Measurements from ENCODE around the gene KCNK7.
"Not testable (repeated sequence)": the region's sequence is repeated elsewhere in the genome, so short reads cannot be mapped to it uniquely, and the experiment has no call there.

The KCNK7 gene

DNA sequence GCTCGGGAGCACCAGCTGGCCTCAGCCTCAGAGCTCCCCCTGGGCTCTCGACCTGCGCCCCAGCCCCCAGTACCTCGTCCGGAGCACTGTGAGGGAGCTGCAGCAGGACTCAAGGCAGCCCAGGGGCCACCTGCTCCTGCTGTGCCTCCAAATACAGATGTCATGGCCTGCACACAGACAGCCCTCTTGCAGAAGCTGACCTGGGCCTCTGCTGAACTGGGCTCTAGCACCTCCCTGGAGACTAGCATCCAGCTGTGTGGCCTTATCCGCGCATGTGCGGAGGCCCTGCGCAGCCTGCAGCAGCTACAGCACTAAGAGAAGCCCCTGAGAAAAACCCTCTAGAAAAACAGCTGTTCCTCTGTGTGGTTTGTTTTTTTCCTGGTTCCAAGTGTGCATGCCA, 24.2 kb downstream of the KCNK7 start:
- FAIRE-seq: no peak

DNA sequence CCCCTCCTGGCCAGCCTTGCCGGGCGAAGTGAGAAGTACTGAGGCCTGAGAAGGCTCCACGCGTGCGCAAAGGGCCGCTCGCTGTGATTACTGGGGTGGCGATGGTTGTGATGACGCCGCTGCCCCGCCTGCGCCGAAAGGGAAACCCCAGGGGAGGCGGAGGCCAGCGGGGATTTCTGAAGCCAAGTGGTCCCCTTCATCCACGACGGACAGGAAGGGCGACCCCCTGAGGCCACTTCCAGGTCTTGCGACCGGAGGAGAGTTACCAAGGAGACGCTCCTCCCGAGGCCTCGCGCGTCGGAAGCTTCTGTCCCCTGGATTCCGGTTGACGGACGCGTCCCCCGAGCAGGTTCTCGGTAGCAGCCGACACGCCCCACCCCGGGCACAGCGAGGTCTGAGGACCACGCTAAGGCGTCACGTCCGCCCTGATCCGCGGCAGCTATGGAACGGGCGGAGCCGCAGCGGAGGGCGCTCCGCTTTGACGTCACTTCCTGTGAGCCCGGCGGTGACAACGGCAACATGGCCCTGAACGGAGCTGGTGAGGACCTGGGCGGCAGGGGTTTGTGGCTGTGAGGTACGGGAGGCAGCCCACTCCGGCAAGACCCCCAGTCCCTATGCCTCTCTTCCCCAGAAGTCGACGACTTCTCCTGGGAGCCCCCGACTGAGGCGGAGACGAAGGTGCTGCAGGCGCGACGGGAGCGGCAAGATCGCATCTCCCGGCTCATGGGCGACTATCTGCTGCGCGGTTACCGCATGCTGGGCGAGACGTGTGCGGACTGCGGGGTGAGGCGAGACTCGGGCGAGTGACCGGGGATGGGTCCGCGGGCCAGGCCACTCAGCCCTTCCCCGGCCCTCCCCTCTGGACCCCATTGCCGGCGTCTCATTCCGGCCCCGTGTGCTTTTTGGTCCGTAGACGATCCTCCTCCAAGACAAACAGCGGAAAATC, 25.4 kb downstream of the KCNK7 start, which contains the start of gene ZNRD2:
ZNRD2 (plus strand) TSS at position 505 of the 946 bp plus-strand sequence; CDS start at position 520, 15 bp downstream.
- FAIRE-seq: peak; percentile 67

DNA sequence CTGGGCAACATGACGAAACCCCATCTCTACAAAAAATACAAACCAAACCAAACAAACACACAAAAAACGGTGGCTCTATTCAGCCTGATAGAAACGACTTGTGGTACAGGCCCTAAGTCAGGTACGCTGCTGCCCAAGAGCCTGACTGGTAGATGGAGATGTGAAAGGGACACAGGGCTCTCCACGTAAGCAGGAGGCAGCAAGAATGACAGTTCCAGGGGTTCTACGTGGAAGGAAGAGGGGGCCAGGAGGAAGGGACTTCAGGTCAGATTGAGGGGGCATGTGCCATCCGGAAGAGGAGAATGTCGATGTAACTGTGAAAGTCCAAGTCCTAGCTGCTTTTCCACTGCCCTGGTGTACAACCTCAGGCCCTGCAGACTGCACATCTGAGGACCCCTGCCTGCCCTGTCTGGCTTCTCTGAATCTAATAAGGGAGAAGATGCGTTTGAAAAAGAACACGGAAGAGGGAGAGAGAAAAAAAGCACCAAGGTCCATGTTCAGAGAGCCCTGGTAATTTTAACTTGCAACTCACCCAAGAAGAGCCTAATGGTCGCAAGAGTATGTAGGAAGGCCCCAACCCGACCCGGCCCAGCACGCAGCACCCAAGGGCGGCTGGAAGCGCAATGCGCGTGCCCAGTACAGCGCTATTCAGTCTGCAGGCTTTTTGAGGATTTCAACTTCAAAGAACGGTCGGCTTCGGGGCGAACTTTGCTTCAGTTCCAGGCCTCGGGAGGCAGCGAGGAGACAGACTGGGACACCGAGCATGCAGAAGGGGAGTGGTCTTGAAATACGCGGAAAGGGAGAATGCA, 26.2 kb downstream of the KCNK7 start:
- no peak for FAIRE-seq

DNA sequence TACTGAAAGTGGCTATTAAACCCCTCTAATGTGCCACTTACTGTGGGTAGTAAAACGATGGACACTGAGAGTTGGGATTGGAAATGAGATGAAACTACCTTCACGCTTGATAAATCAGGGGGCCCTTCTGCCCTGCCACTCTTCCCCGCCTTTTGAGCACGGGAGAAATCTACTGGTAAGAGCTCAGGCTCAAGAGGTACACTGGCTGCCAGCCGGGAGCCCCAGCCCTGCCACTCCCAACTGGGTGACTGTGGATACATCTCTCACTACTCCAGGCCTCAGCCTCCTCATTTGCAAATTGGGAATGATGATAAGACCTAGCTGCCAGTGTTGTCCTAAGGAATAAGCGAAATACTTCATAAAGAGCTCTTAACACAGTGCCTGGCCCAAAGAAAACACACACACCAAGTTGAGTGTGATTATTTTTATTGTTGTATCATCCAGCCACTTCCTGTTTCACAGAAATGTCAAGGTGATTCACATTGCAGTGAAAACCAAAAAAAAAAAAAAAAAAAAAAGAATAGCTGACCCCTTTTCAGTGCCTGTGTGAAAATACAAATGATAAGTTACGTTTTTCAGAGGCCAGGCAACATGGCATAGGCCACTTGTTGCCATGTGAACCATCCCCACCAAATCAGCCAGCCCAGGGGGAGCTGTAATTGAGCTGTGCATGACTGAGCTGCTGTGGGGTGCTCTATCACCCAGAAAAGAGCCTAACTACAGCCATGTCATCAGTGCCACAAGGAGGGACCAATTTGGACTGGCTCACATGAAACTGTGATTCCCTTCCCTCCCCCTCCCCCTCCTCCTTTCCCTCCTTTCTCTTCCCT, 29.8 kb downstream of the KCNK7 start:
- no peak for FAIRE-seq

DNA sequence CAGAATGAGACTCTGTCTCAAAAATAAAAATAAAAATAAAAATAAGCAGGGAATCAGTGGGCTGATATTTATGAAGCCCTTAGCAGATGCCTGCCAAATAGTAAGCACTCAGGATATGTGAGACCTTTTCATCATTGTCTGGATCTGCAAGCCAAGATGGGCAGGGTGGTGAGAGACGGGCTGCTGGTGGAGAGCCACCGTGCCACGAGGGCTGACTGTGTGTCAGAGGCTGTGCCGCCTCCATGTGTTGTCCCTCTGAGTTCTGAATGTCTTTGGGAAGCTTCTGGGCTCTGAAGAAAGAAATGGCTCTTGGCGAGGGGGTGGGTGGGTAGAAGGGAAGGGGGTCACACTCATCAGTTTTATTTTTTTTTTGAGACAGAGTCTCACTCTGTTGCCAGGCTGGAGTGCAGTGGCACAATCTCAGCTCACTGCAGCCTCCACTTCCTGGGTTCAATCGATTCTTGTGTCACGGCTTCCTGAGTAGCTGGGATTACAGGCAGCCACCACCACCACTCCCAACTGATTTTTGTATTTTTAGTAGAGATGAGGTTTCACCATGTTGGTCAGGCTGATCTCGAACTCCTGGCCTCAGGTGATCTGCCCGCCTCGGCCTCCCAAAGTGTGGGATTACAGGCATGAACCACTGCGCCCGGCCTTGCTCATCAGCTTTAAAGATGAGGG, 30.6 kb downstream of the KCNK7 start:
- not testable (repeated sequence) for FAIRE-seq

DNA sequence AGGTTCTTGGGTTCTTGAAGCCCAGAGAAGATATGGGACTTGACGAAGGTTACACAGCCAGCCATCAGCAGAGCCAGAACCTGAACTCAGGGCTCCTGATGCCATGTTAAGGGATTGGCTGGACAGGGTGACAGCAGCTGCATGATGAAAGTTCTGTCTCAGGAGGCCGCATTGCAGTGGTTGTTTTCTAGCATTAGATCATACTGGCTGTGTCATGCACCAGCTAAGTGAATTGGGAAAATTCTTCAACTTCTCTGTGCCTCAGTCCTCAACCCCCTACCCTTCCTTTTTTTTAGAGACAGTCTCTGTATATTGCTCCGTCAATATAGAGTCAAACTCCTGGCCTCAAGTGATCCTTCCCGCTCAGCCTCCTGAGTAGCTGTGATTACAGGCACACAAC, 32.0 kb downstream of the KCNK7 start:
- no peak for FAIRE-seq

DNA sequence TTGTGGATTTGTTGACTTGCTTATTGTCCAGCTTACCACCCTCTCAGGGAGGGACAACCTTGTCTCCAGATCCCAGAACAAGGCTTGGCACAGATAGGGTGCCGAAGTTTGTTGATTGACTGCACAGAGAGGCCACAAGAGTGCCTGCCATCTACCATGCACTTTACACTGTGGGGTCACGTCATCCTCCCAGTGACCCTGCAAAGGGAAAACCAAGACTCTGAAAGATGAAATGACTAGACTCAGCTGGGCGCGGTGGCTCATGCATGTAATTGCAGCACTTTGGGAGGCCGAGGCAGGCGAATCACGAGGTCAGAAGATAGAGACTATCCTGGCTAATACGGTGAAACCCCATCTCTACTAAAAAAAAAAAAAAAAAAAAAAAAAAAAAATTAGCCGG, 32.8 kb downstream of the KCNK7 start:
- no peak for FAIRE-seq

DNA sequence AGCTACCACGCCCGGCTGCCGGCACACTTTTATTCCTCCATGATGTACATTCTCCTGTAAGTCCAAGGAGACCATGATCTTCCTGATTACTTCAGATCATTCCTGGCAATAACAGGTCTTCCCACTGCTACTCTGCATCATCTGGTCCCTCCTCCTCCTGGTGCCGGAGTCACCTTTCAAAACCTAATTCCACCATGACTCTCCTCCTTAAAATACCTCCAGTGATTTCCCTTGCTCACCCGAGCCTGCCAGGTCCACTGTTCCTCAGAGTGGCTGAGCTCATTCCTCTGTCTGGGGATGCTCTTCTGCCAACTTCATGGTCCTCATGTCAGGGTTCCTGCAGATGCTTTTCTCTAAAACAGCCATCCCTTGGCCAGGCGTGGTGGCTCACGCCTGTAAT, 33.6 kb downstream of the KCNK7 start:
- no peak for FAIRE-seq

DNA sequence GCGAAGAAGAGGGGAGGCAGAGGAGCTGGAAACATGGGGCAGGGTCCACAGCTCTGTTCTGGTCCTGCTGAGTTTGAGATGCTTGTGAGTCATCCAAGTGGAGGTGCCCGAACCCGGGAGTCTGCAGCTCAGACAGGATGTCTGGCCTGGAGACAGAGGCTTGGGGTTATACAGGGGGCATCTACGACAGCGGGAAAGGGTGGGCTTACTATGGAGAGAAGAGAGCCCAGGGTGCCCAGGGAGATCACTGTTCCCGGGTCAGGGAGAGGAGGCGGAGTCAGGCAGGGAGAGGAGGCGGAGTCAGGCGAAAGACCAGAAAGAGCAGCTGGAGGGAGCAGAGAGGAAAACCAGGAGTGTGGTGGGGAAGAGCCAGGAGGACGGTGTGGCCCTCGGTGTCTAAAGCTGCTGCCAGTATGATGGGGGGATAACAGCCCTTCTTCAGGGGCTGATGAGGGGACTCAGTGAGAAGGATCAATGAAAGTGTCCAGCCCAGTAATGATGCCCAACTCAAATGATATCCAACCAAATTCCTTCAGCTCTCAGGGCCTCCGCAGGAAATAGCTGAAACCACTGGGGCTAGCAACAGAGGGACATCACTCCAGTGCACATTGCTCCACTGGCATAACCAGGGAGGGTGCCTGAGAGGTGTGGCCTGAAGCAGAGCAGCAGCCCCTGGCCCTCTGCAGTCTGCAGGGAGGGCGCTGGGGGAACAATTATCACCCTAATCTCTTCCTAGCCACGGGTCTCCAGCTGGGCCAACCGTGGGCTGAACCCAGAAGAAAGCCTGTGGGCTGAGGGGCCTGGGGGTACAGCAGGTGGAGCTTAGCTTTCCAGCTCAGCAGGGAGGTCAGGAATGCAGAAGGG, 34.8 kb downstream of the KCNK7 start:
- no peak for FAIRE-seq

DNA sequence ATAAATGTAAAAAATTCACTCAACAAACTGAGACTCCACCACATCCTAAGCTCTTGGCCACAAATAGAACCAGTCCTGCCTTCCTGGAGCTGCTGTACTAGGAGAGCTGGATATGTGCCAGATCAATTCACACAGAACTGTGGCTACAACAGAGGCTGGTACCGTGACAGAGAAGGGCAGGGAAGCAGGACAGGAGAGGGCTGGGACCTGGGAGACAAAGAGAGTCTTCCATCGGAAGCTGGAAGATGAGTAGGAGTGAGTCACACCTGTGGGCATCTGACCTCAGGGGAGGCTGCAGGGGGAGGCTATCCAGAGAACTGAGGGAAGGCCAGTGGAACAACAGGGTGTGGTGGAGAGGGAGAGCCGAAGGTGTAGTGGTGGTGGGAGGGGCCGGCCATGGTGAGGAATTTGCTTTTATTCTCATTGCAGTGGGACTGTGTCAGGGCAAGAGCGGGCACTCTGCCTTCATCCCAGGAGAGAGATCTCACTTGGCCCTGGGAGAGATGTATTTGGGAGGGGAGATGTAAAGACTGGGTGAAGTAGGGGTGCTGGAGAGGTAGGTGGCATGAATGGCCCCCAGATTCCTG, 35.6 kb downstream of the KCNK7 start:
- FAIRE-seq: no peak

DNA sequence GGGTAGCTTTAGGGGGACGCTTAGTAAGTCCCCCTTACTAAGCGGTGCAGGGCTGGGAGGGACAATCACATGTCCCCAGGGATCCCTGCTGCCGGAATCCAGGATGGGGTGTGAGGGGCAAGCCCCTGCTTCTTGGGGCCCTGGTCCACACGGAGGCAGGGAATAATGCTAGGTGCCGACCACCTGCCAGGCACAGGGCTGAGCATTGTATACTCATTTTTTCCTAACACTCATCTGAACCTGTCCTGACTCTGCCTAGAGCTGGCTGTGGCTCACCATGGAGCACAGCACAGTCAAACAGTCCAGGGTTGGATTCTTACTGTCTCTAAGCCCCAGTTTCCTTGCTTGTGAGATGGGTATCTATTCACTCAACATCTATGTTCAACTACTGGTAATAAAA, 36.1 kb downstream of the KCNK7 start:
- FAIRE-seq: no peak

DNA sequence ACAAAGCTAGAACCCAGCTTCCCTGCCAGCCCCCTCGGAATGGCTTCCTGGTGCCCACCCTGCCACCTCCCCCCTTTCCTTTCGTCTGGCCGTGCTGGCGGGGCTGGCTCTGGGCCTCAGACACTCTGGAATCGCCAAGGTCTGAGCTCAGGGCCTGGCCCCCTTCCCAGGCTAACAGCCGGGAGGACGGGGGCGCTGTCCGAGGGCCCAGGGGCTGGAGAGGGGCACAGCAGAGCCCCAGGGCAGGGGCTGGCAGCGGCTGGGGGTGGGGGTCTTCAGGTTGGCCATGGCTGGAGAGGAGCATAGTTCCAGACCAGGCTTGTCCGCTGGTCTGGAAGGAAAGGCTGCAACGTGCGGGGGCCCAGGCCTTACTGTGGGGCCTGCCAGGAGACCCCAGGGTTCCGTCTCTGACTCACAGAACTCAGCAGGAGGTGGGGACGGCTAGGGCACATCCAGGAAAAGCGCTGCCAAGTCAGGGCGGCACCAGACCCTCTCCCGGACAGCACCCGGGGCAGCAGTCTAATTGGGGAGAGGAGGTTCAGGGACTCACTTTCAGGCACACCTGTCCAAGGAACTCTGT, 36.6 kb downstream of the KCNK7 start:
- FAIRE-seq: no peak

DNA sequence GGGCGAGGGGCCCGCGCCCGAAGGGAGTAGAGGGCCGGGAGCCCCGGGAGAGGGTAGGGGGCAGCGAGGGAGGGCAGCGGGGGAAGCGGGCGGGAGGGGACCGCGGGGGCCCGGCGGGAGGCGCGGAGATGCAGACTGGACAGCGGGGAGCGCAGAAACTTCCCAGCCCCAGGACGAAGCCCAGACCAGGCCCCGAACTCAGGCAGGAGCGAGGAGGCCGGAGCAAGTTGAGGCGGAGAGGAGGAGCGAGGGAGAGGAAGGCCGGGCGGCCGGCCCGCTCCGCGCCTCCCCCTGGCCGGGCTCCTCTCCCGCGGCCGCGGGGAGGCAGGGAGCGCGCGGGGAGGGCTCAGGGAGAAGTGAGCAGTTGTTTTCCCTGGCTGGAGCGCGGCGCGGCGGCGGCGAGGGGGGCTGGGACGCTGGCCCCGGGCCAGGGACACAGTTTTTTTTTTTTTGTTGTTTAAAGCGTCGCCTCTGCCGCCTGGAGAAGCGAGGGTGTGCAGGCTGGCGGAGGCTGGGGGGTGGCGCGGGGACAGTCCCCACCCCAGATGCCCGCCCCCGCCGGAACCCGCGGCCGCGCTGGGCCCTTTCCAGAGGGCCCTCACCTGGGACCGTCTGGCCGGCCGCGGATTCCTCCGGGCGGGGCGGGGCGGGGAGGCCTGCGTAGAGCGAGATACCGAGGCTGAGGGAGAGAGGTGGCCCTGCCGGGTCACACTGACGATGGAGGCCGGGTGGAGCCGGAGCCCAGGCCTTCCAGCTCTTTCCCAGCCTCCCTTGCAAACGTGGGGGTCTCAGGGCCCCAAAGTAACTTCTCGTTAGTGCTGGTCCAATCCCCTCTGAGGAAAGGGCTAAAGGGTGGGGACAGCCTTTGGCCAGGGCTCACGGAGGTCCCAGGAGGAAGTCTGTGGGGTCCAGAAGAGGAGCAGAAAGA, 37.3 kb downstream of the KCNK7 start, which contains the start of gene LTBP3:
LTBP3 (minus strand) TSS at position 358 of the 928 bp plus-strand sequence. CDS start 400 bp downstream, outside the sequence.
- FAIRE-seq: no peak

DNA sequence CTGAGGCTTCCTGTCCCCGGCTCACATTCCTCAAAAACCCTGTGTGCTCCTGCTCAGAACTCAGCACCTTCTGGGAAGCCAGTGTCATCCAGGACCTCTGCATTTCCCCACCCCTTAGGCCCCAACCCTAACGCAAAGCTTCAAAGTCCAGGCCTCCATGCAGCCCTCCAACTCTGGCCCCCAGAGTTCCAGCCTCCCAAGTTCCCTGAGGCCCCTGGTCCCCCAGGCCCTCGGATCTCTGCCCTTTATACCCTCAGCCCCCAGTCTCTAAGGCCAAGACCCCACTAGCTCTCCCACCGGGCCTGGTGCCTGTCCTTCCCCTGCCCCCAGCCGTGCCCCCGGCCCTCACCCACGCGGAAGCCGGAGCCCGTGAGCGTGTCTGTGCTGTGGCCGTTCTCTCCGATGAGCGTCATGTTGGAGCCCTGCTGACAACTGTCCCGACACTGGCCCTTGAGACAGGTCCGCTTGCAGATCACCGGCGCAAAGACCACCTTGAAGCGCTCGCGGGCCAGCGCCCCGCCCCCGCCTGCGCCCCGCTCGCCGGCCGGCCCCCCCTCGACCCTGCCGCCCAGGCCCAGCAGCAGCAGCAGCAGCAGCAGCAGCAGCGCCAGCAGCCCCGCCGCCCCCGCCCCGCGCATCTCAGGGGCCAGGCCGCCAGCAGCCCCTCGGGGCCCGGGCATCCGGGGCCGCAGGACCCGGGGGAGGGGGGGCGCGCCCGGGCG, 38.2 kb downstream of the KCNK7 start:
- FAIRE-seq: no peak

DNA sequence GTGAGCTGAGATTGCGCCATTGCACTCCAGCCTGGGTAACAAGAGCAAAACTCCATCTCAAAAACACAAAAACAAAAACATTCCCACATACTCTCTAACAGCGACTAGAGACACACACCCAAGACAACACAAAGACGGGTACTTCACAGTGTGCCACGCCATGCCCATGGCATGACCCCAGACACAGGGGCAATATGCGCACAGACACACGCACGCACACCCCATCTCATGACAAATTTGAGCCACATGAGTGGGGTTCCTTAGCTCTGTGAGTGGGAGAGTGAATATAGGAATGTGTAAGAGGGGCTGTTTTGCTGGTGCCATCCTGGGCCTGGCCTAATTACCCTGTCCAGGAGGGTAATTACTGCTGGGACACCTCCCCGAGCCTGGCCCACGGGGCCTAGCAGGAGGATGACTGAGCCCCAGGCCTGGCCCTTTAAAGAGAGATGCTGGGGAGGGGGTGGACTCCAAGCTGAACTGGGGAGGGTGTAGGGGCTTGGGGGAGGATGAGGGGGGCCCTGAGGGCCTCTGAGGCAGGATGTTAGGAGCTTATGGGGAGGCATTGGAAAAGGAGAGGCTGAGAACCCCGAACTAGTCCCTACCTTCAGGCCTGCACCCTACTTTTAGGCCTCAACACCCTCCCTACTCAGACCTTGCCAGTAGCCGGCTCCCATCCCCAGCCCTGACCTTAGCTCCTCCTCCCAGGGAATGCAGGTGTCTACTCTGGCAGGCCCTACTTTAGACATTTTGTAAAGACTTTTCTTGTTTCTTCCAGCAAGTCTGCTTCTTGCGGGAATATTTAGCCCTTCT, 38.9 kb downstream of the KCNK7 start:
- no peak for FAIRE-seq

DNA sequence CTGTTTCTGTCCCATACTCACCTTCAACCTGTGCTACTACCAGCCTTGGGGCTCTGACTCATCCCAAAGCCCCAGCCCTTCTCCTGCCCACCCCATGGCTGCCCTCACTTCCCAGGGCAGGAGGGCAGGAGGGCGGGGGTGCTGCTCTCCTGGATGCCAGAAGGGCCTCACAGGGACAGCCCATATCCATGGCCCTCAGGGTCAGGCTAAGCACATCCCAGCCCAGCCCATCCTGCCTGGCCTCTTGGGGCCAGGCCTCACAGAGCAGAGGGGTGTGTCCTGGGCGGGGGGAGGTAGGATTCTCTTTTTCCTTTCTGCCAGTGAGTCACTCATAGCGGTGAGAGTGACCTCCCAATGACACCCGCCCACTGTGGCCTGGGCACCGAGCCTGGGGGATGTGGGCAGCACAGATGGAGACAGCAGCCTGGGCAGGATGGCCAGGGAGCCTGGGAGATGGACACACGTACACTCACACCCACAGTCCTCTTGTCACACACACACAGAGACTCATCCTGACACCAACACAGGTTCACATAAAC, 39.8 kb downstream of the KCNK7 start:
- FAIRE-seq: no peak

DNA sequence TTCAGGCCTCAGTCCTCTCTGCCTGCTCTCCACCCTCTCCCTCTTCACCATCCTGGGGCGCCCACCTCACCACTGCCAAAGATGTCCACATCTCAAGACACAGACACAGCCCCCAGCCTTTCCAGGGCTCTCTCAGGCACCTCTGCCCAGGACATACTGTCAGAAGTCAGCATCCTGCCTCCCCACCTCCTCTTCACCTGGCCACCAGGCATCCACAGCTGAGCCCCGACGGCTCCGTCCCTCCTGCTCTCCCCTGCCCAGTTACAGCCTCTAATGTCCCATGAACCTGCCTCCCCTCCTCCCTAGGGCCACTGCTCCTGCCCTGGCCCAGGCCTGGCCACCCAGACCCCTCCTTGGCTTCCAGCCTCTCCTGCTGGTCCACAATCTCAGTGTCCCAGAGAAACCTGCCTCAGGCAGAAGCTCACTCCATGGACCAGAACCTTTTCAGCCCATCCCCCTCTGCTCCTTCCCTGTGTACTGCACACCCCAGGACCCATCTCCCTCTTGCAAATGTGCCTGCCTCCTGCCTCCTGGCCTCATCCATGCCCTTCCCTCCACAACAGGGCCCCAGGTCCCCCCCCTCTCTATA, 40.7 kb downstream of the KCNK7 start:
- FAIRE-seq: no peak

All from TTC549 (cell line).